Effector memory CD8-positive, alpha-beta T cell (primary cell): ENCODE measurements around the gene STN1.

Experiments used
- ATAC-seq: fragments of 150-1000 bp; cut with Tn5 transposase; replicated peaks from 2 replicates; pipeline ENCODE4 v1.10.0; 2021; ENCODE audit warnings: mild to moderate bottlenecking, moderate library complexity
- DNase-seq, 3 experiments: peaks; one replicate each; pipeline ENCODE4 v3.0.0; 2021
- H3K27ac Mint-ChIP-seq, 2 donors: one replicate each; pipeline ENCODE4 v1.8.0; 2022; ENCODE audit warnings: mild to moderate bottlenecking in 2 of 2, mixed read lengths in 2 of 2, moderate library complexity in 2 of 2
- H3K27me3 Mint-ChIP-seq, 2 donors: one replicate each; pipeline ENCODE4 v1.8.0; 2022; ENCODE audit warnings: mixed read lengths in 2 of 2
- H3K36me3 Mint-ChIP-seq: one replicate; pipeline ENCODE4 v1.8.0; 2022; ENCODE audit warnings: mild to moderate bottlenecking, moderate library complexity, mixed read lengths; ENCODE audit not compliant: insufficient read depth
- H3K4me1 Mint-ChIP-seq, 2 donors: one replicate each; pipeline ENCODE4 v1.8.0; 2022; ENCODE audit warnings: low read depth in 2 of 2, mixed read lengths in 2 of 2
- H3K4me3 Mint-ChIP-seq, 2 donors: one replicate each; pipeline ENCODE4 v1.8.0; 2022; ENCODE audit warnings: mild to moderate bottlenecking in 2 of 2, mixed read lengths in 2 of 2, moderate library complexity in 2 of 2
- H3K9me3 Mint-ChIP-seq, 2 donors: one replicate each; pipeline ENCODE4 v1.8.0; 2022; ENCODE audit warnings: mixed read lengths in 2 of 2

The STN1 gene

GRCh38 chr10:103922659-103923058 lies 4.7 kb upstream of the STN1 start:
- Mint-ChIP-seq H3K27ac (no peak overlapping the region), H3K4me1 (peaks cover 7% of the 10 kb centered on the region in 2 donors), H3K27me3 (no peaks in the 10 kb centered on the region), H3K36me3 (peaks cover 7% of the 10 kb centered on the region), H3K9me3 (no peaks in the 10 kb centered on the region), H3K4me3 (no peak overlapping the region)
- DNase-seq (no peak), ATAC-seq (no peak)

GRCh38 chr10:103921750-103922195 lies 3.8 kb upstream of the STN1 start:
- no peaks in the 10 kb centered on the region for H3K27me3 Mint-ChIP-seq
- H3K9me3 Mint-ChIP-seq: no peaks in the 10 kb centered on the region
- DNase-seq: no peak
- H3K4me3 Mint-ChIP-seq: no peak overlapping the region
- H3K4me1 Mint-ChIP-seq: peaks cover 7 to 8% of the 10 kb centered on the region in 2 donors
- ATAC-seq: no peak
- H3K36me3 Mint-ChIP-seq: peaks cover 7% of the 10 kb centered on the region
- H3K27ac Mint-ChIP-seq: no peak overlapping the region

DNA sequence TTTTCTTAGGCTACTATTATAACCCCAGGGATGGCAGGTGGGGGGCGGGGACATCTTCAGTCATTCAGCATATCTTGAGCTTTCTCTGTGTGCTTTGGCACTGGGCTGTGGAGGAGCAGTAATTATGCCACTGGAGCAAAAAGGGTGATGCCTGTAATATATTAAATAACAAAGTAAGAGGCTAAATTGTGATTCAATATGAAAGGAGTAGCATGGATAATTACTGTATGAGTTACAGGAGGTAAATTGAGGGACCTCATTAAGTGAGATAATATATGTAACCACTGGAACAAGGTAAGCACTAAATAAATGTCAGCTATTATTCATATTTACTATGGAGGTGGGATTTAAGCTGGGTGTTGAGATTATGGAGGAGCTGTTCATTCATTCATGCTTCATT lies 3.3 kb upstream of the STN1 start:
- H3K27ac Mint-ChIP-seq: no peak overlapping the region
- no peaks in the 10 kb centered on the region for H3K27me3 Mint-ChIP-seq
- no peak overlapping the region for H3K4me3 Mint-ChIP-seq
- ATAC-seq: no peak
- DNase-seq: no peak
- peaks cover 8 to 9% of the 10 kb centered on the region in 2 donors for H3K4me1 Mint-ChIP-seq
- peaks cover 7% of the 10 kb centered on the region for H3K36me3 Mint-ChIP-seq
- H3K9me3 Mint-ChIP-seq: no peaks in the 10 kb centered on the region

DNA sequence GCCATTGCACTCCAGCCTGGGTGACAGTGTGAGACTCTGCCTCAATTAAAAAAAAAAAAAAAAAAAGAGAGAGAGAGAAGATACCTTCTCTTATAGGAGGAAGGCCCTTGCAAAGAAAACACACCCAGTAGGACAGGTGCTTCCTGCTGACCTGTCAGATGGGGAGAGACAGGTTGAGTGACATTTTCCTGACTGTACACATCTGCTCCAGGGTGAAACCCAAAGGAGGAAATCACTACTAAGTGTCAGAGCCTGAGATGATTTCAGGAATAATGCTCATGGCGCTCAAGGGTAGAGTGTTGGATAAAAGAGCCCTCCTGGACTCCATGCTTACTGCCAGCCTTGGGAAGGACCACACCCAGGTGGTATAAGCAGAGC lies 1.7 kb upstream of the STN1 start:
- Mint-ChIP-seq H3K36me3 (peaks cover 7% of the 10 kb centered on the region), H3K27ac (no peak overlapping the region), H3K9me3 (no peaks in the 10 kb centered on the region), H3K27me3 (no peaks in the 10 kb centered on the region), H3K4me3 (no peak overlapping the region), H3K4me1 (peaks cover 19 to 25% of the 10 kb centered on the region in 2 donors)
- ATAC-seq: no peak
- DNase-seq: no peak

GRCh38 chr10:103917302-103918052 lies 507 bp downstream of the STN1 start:
- Mint-ChIP-seq H3K4me1 (peaks cover 32 to 39% of the 10 kb centered on the region in 2 donors), H3K36me3 (peaks cover 10% of the 10 kb centered on the region), H3K4me3 (peak overlapping the region; percentile 97 to 98), H3K27ac (peak overlapping the region; percentile 89 to 95), H3K9me3 (no peaks in the 10 kb centered on the region), H3K27me3 (no peaks in the 10 kb centered on the region)
- DNase-seq (no peak), ATAC-seq (no peak)

GRCh38 chr10:103916876-103917275 lies 1.1 kb downstream of the STN1 start:
- Mint-ChIP-seq H3K27ac (peak overlapping the region; percentile 89 to 95), H3K9me3 (no peaks in the 10 kb centered on the region), H3K27me3 (no peaks in the 10 kb centered on the region), H3K36me3 (peaks cover 10% of the 10 kb centered on the region), H3K4me1 (peaks cover 36 to 45% of the 10 kb centered on the region in 2 donors), H3K4me3 (peak overlapping the region; percentile 97 to 98)
- DNase-seq (no peak), ATAC-seq (no peak)

DNA sequence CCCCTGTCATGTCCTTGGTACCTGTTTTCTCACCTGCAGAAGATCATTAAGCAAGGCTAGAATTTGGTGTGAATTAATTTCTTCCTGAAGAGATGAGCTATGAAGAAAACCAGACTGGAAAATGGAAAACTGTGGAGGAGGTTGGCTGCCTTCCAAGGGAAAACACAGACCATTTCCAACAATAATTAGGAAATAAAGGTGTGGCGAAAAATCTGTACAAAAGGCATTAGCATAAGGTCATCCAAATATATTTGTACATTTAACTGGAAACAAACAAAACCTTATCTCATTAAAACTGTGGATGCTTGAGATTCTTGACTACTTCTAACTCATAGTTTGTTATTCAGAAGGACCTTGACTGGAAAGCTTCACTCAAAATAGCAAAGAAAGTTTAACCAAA lies 1.7 kb downstream of the STN1 start:
- no peak for ATAC-seq

GRCh38 chr10:103915796-103916195 lies 2.2 kb downstream of the STN1 start:
- Mint-ChIP-seq H3K27me3 (no peaks in the 10 kb centered on the region), H3K9me3 (no peaks in the 10 kb centered on the region), H3K4me3 (peak overlapping the region; percentile 97 to 98), H3K36me3 (peaks cover 15% of the 10 kb centered on the region), H3K27ac (peak overlapping the region; percentile 88 to 95), H3K4me1 (peaks cover 44 to 55% of the 10 kb centered on the region in 2 donors)
- ATAC-seq (no peak), DNase-seq (peak; percentile 10 to 23 (median 21))

More for the DNA sequence above, 1.7 kb downstream of the STN1 start:
- no peak for DNase-seq
- Mint-ChIP-seq H3K4me3 (peak overlapping the region; percentile 97 to 98), H3K27ac (peak overlapping the region; percentile 88 to 95), H3K9me3 (no peaks in the 10 kb centered on the region), H3K4me1 (peaks cover 42 to 51% of the 10 kb centered on the region in 2 donors), H3K27me3 (no peaks in the 10 kb centered on the region), H3K36me3 (peaks cover 15% of the 10 kb centered on the region)

DNA sequence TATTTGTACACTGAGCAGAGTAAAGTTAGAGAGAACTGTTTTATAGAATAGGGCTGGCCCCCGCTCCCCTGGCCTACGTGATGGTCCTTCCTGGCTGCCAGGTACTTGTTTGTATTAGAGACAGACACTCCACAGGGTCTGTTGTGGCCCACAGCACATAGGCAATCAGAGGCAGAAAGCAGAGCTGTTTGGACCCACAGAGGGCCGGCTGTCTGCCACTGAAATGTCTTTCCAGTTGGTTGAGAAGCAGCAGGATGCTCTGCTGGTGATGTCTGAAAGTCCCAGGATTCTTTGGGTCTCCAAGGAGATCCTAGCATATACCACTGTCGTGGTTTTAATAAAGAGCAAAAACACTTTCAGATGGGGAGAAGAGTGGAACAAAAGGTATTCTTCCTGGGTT lies 5.2 kb downstream of the STN1 start:
- no peak for ATAC-seq
- no peak for DNase-seq
- Mint-ChIP-seq H3K4me3 (peak overlapping the region; percentile 47 to 69), H3K27me3 (no peaks in the 10 kb centered on the region), H3K27ac (peak overlapping the region; percentile 89 to 92), H3K4me1 (peaks cover 58 to 74% of the 10 kb centered on the region in 2 donors), H3K9me3 (no peaks in the 10 kb centered on the region), H3K36me3 (peaks cover 26% of the 10 kb centered on the region)

DNA sequence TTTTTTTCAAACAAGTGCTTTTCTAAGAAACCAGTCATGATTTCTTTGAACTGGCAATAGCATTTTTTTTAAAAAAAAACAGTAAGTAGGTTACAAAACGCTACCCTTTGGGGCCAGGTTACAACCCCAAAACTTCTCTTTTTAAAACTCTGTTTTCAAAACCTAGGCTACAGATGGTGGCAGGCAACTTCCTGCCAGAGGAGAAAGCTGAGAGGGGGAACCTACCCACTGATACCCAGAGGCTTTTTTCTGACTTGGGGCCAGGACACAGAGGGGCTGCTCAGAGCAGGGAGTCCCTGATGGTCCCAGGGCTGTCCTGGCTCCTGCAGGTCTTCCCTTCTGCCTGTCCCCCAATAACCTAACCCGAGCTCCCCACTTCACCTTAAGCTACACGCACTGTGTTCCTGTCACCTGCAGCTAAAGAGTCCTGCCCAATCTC lies 6.9 kb downstream of the STN1 start:
- H3K4me3 Mint-ChIP-seq: peak overlapping the region; percentile 69 to 80
- ATAC-seq: peak; percentile 72
- H3K36me3 Mint-ChIP-seq: peaks cover 26% of the 10 kb centered on the region

DNA sequence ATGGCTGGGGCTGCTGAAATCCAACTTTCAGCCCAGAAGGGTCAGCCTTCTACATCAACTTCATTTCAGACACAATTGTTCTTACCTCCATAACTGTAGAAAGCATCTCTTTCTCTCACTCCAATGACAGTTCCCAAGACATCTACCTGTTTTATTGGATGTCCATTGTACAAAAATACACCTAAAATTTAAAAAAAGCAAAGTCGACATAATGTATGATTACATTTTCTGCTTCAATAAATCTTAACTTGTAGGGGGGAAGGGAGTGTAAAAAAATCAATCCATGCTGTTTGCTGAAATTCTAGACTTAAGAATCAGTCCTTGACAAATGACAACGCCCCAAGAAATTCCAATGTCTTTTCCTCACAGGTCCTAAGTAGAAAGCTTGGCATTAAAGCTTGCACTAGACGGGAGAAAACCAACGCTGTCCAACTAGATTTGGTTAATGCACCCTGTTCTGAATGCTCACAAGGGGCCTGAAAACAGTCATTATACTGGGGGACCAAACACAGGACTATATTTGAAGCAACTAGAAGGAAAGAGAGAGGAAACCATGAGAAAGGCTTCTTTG lies 7.5 kb downstream of the STN1 start:
- peaks cover 26% of the 10 kb centered on the region for H3K36me3 Mint-ChIP-seq
- peaks cover 52 to 64% of the 10 kb centered on the region in 2 donors for H3K4me1 Mint-ChIP-seq
- peak overlapping the region; percentile 89 to 92 for H3K27ac Mint-ChIP-seq
- DNase-seq (no peak), ATAC-seq (no peak)
- no peaks in the 10 kb centered on the region for H3K9me3 Mint-ChIP-seq
- H3K4me3 Mint-ChIP-seq: peak overlapping the region; percentile 69 to 80
- H3K27me3 Mint-ChIP-seq: no peaks in the 10 kb centered on the region

More for the DNA sequence above, 6.9 kb downstream of the STN1 start:
- H3K27me3 Mint-ChIP-seq: no peaks in the 10 kb centered on the region
- H3K9me3 Mint-ChIP-seq: no peaks in the 10 kb centered on the region
- peak; percentile 24 to 44 (median 42) for DNase-seq
- H3K27ac Mint-ChIP-seq: peak overlapping the region; percentile 89 to 92
- H3K4me1 Mint-ChIP-seq: peaks cover 54 to 69% of the 10 kb centered on the region in 2 donors

GRCh38 chr10:103905441-103905840 lies 12.5 kb downstream of the STN1 start:
- no peaks in the 10 kb centered on the region for H3K9me3 Mint-ChIP-seq
- H3K4me1 Mint-ChIP-seq: peaks cover 33 to 40% of the 10 kb centered on the region in 2 donors
- no peaks in the 10 kb centered on the region for H3K27me3 Mint-ChIP-seq
- peak overlapping the region; percentile 43 to 49 for H3K4me3 Mint-ChIP-seq
- DNase-seq (no peak), ATAC-seq (no peak)
- peaks cover 48% of the 10 kb centered on the region for H3K36me3 Mint-ChIP-seq
- peak overlapping the region; percentile 73 to 81 for H3K27ac Mint-ChIP-seq

- Mint-ChIP-seq H3K4me3 (peak overlapping the region; percentile 49 to 56), H3K4me1 (peaks cover 18 to 24% of the 10 kb centered on the region in 2 donors), H3K27ac (peak overlapping the region; percentile 38 to 91), H3K27me3 (no peaks in the 10 kb centered on the region), H3K9me3 (no peaks in the 10 kb centered on the region), H3K36me3 (peaks cover 71% of the 10 kb centered on the region)
- no peak for DNase-seq
- peak; percentile 70 for ATAC-seq
Measured at GRCh38 chr10:103901299-103901698, 16.7 kb downstream of the STN1 start.

DNA sequence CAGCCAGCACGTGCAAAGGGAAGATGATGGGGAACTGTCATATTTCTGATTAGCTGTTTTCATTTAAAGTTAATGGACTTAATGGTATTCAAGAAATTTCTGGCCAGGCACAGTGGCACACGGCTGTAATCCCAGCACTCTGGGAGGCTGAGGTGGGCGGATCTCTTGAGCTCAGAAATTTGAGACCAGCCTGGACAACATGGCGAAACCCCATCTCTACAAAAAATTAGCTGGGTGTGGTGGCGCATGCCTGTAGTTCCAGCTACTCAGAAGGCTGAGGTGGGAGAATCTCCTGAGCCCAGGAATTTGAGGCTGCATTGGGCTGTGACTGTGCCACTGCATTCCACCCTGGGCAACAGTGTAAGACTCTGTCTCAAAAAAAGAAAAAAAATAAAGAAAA lies 18.7 kb downstream of the STN1 start:
- Mint-ChIP-seq H3K9me3 (no peaks in the 10 kb centered on the region), H3K27me3 (no peaks in the 10 kb centered on the region), H3K36me3 (peaks cover 79% of the 10 kb centered on the region), H3K4me1 (peaks cover 31 to 34% of the 10 kb centered on the region in 2 donors), H3K4me3 (no peak overlapping the region), H3K27ac (peak overlapping the region in 1 of 2 donors; percentile 38)
- ATAC-seq (no peak), DNase-seq (no peak)
